Measurements from ENCODE around the gene HAPLN3.

The HAPLN3 gene

GRCh38 chr15:88909956-88910831, 14.8 kb upstream of the HAPLN3 start:
- DNase-seq (ENCODE audit: low read depth, low spot score) = no peak

DNA sequence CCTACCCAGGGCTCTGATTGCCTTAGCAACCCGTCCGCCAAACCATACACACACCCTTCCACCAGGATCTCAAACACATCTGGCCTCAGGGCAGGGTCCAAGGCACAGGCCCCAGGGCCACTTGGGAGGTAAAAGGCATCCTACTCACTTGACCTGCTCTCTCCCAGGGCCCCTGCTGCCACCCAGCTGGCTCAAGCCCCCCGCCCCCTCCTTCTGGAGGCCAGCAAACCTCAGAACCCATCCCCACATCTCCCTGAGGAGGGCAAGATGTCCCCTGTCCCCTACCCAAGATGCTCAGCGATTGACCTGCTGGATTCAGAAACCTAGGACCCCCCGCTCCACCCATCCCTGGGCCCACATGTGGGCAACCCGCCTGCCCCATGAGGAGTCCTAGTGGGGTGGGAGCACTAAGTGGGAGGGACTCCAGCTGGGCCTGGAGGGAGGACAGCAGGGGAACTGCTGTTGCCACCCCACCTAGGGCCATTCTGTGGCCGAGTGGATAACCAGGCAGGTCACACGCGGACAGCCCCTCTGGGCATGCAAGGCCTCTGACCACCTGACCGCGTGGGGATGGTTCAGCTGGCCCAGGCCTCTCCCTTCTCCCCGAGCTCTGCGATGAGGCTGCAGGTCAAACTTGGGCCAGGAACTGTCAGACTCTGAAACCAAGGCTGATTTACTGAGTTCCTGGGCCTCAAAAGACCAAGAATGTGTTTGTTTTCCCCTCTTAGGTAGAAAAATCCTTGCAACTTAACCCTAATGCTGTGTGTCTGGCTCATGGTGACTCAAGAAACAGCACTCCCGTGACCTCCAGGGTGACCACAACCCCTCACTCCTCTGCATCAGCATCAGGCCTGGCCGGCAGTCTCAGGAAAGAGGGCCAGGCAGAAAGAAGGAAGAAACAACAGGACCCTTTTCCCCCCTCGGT, 13.6 kb upstream of the HAPLN3 start:
- DNase-seq (ENCODE audit: low read depth, low spot score) = no peak

- no peak for DNase-seq (ENCODE audit: low read depth, low spot score)
Measured at GRCh38 chr15:88908123-88908522, 12.8 kb upstream of the HAPLN3 start.

GRCh38 chr15:88907111-88907510, 11.8 kb upstream of the HAPLN3 start:
- no peak for DNase-seq (ENCODE audit: low read depth, low spot score)

GRCh38 chr15:88906551-88906950, 11.2 kb upstream of the HAPLN3 start:
- DNase-seq (ENCODE audit: low read depth, low spot score) = no peak

DNA sequence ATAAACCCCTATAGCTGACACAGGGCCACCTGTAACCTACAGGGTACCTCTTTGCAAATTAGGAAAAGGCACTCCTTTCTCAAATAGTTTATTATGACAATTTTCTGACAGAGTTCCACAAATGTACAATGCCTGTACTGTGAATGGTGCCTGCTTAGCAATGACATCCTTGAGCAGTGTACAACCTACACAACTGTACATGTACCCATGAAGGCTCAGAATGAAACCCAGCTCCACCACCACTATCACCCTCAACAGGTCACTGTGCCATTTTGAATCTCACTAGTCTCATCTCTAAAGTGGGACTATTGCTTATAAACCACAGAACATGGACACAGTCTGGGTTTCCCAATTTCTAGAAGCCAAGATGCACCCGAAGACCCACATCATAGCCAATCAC, 10.8 kb upstream of the HAPLN3 start:
- DNase-seq (ENCODE audit: low read depth, low spot score) = no peak

GRCh38 chr15:88905576-88905975, 10.2 kb upstream of the HAPLN3 start:
- no peak for DNase-seq (ENCODE audit: low read depth, low spot score)

GRCh38 chr15:88904624-88905327, 9.4 kb upstream of the HAPLN3 start:
- DNase-seq (ENCODE audit: low read depth, low spot score) = peak; percentile 88

DNA sequence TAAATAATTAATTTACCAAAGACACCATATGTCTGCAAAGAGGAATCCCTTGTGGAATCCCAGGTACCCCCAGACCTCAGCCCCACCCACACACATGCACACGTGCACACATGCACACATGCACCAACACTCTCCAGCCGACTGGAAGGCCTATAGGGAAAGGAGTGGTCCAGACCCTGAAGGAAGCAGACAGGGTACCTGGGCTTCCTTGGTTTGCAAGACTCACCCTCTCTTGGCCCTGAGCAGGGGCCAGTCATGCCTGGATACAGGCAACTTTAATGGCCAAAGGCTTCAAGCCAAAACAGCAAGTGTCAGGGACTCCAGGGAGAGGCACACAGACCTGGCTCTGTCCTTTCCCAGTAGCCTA, 8.9 kb upstream of the HAPLN3 start:
- DNase-seq (ENCODE audit: low read depth, low spot score) = no peak

- DNase-seq (ENCODE audit: low read depth, low spot score) = no peak
Measured at GRCh38 chr15:88902846-88903245, 7.5 kb upstream of the HAPLN3 start.

GRCh38 chr15:88902221-88902835, 7.0 kb upstream of the HAPLN3 start:
- no peak for DNase-seq (ENCODE audit: low read depth, low spot score)

DNA sequence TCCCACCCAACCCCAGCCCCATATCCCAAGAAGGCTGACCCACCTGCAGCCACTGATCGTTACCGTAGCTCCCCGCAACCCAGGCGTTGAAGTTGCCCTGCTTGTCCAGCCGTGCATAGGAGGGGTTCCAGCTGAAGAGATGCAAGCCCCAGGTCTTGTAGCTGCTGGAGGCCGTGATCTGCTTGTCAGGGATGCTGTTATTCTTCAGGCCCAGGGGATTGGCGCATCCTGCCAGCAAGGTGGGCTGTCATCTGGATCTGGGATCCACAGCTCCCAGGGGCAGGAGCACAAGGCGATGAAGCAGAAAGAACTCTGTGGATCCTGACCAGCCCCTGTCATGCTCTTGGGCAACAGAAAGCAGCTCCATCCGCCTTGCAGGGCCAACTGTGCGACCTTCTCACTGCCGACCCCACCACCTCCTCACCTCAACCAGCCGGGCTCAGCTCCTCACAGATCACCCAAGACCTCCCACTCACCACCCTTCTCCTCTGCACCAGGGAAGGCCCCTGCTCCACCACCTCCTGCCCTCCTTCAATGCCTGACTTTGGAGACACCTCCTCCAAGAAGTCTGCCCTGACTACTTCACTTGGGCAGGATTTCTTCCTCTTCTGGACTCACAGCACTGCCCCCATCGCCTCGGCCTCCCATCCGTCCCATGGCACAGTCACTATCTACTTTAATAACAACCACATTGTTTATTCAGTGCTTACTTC, 6.3 kb upstream of the HAPLN3 start:
- no peak for DNase-seq (ENCODE audit: low read depth, low spot score)

DNA sequence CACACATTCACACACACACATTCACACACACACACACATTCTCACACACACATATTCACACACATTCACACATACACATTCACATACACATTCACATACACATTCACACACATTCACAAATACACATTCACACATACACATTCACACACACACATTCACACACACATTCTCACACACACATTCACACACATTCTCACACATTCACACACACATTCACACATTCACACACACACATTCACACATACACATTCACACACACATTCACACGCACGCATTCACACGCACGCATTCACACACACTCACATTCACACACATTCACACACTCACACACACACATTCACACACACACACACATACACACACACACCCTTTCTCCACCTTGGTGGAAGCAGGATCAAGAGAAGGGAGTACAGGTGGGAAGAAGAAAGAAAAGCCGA, 5.7 kb upstream of the HAPLN3 start:
- DNase-seq (ENCODE audit: low read depth, low spot score) = no peak

- no peak for DNase-seq (ENCODE audit: low read depth, low spot score)
Measured at GRCh38 chr15:88900309-88900981, 5.1 kb upstream of the HAPLN3 start.

DNA sequence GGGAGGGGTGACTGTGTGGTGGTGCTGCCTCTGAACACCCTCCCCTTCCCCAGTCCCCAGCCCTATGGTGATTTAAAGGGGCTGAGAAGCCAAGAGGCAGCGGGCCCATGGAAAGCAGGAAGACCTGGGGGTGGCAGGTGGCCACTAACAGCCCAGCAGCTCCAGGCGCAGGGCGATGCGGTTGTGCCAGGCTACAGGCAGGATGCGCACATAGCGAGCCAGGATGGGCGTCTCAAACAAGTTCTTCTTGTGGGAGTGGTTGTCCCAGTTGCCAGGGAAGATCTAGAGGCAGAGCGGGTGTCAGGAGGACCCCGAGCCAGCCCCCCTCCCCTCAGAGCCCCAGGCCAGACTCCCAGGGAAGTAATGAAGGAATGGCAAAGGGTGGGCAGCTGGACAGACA, 3.9 kb upstream of the HAPLN3 start:
- no peak for DNase-seq (ENCODE audit: low read depth, low spot score)

DNA sequence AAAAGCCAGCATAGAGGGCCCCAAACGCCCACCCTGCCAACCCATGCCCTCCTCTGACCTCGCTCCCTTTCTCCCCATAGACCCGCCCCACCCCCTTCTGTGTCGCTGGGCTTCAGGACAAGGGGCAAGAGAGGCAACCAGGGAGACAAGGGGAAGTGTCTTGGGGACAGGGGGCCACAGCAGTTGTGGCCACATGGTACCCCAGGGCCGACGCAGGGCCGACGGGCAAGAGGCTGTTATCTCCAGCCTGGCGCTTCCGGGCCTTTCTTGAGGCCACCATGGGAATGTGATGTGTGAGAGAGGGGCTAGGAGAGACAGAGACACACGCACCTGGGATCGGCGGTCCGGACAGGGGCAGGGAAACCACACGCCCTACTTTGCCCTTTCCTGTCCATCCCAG, 3.4 kb upstream of the HAPLN3 start:
- DNase-seq (ENCODE audit: low read depth, low spot score) = no peak

DNA sequence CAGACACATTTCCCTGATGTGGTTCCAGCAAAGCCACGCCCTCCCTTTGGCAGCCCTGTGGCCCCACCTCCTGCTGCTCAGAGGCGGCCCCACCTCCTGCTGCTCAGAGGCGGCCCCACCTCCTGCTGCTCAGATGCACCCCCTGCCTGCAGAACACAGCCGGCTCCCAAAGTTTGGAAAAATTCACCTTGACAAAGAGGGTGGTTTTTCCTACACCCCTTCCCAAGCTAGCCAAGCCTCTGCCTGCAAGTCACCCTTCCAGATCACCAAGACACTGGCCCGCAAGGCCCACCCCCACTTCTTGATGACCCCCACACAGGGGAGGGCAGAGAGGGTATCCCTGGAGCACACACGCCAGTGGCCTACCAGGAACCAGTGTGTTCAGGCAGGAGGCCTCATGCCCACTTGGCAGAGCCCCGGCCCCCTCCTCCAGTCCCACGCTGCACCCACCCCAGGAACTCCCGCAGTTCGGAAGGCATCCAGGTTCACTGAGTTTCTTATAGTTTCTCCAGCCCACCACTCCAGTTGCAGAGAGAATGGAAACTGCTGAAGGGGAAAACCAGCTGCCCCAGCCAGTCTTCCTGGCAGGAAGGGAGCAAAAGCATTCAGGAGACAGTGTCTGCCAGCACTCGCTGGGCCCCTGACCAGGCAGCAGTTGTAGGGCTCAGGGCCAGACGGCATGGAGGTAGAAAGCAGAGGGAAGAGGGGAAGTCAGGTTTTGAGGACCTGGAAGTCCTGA, 2.3 kb upstream of the HAPLN3 start:
- peak; percentile 67 for DNase-seq (ENCODE audit: low read depth, low spot score)

DNA sequence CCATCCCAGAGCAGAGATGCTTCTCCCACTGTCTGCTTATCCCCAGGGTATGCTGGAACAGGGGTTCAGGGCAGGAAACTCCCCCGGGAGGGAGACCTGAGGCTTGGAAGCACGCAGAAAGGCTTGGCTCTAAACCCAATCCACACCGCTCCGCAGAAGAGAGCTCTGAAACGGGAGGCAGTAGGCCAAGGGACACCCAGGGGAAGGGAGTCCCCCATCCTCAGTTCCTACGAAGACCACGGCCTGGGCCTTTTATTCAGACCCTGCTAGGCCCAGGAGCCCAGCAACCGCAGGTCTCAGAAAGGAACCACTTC, 1.8 kb upstream of the HAPLN3 start:
- no peak for DNase-seq (ENCODE audit: low read depth, low spot score)

DNA sequence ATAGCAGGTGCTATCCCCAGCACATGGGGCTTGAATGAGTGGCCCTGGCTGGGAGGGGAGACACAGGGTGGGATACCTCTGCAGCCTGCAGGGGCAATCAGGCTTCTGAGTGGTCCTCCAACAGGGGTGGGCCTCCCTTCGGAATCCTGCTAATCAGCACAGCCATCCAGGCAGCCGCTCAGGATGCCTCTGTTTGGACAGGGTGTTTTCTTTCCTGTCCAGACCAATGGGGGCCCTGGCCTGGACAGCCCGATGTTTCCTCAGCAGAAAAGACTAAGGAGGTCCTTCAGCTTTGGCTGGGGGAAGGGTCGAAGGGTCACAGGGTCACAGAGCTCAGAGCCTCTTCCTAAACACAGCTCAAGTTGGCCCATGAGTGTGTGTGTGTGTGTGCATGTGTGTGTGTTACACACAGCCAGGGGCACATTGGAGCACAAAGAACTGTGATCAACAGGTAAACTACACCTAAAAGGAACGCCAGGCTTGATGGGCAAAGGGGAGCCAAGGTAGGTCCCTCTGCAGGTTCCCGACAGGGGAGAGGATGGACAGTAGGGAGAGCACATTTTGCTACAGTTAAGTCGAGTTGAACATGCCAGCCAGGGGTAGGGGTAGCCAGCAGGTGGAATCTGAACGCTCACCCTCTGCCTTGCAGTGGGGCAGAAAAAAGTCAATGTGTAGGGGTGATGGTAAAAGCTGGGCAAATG, 1.1 kb upstream of the HAPLN3 start:
- DNase-seq (ENCODE audit: low read depth, low spot score) = no peak
